Measurements from ENCODE around the gene JAZF1. TPM values are rescaled to one million over a fixed set of nuclear protein-coding genes. Genes with fewer than 3 reads are reported as not detected.

Gene JAZF1
- total RNA-seq, 1 donor from 2014 or later, result 36.1 TPM

DNA sequence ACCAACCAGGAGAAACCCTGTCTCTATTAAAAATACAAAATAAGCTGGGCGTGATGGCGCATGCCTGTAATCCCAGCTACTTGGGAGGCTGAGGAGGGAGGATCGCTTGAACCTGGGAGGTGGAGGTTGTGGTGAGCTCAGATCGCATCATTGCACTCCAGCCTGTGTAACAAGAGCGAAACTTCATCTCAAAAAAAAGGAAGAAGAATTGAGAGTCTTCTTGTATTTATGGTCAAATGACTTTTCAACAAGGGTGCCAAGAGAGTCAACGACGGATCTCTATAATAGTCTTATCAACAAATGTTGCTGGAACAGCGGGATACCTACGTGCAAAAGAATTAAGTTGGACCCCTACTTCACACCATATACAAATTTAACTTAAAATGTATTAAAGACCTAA lies 21.6 kb upstream of the JAZF1 start:
- H3K4me1 ChIP-seq, result no peaks in the 10 kb centered on the region
- no peaks in the 10 kb centered on the region for H3K9me3 ChIP-seq
- H3K4me3 ChIP-seq, result no peak overlapping the region
- H3K36me3 ChIP-seq, result no peaks in the 10 kb centered on the region
- no peak overlapping the region for H3K27ac ChIP-seq
- TF ChIP-seq POLR2AphosphoS5 (IDR thresholded peaks at IDR 0.05; ENCODE audit: insufficient read depth in 1 of 2, low read depth in 1 of 2) (no peak), POLR2A (IDR thresholded peaks at IDR 0.05) (no peak)
- TF ChIP-seq, protein P1, sequence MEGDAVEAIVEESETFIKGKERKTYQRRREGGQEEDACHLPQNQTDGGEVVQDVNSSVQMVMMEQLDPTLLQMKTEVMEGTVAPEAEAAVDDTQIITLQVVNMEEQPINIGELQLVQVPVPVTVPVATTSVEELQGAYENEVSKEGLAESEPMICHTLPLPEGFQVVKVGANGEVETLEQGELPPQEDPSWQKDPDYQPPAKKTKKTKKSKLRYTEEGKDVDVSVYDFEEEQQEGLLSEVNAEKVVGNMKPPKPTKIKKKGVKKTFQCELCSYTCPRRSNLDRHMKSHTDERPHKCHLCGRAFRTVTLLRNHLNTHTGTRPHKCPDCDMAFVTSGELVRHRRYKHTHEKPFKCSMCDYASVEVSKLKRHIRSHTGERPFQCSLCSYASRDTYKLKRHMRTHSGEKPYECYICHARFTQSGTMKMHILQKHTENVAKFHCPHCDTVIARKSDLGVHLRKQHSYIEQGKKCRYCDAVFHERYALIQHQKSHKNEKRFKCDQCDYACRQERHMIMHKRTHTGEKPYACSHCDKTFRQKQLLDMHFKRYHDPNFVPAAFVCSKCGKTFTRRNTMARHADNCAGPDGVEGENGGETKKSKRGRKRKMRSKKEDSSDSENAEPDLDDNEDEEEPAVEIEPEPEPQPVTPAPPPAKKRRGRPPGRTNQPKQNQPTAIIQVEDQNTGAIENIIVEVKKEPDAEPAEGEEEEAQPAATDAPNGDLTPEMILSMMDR (IDR thresholded peaks at IDR 0.05), result no peak
- intact Hi-C loops (cut with DNase I), result no loop called here
- no peak for DNase-seq (ENCODE audit: extremely low spot score in 2 of 2)
- no peaks in the 10 kb centered on the region for H3K27me3 ChIP-seq

DNA sequence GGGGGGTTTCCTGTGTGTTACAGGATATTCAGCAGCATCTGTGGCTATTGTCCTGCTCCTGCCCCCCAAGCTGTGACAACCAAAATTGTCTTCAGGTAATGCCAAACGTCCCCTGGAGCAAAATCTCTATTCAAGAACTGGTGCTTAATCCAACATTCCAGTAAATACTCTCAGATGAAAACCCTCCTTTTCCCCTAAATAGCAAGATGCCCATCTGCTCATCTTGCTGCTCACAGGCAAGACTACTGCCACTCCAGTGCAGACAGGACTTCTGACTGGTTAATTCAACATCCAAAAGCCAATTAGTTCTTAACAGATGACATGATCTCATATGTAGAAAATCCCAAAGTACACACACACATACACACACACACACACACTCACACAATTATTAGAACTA lies 20.5 kb upstream of the JAZF1 start:
- Histone ChIP-seq H3K27ac (no peak overlapping the region), H3K36me3 (no peaks in the 10 kb centered on the region), H3K4me1 (no peaks in the 10 kb centered on the region), H3K4me3 (no peak overlapping the region), H3K9me3 (no peaks in the 10 kb centered on the region), H3K27me3 (no peaks in the 10 kb centered on the region)
- intact Hi-C loops (cut with DNase I), result no loop called here
- TF ChIP-seq, protein P1 (IDR thresholded peaks at IDR 0.05), result no peak
- TF ChIP-seq POLR2A (IDR thresholded peaks at IDR 0.05), result no peak
- TF ChIP-seq POLR2AphosphoS5 (IDR thresholded peaks at IDR 0.05; ENCODE audit: insufficient read depth in 1 of 2, low read depth in 1 of 2), result no peak
- no peak for DNase-seq (ENCODE audit: extremely low spot score in 2 of 2)

DNA sequence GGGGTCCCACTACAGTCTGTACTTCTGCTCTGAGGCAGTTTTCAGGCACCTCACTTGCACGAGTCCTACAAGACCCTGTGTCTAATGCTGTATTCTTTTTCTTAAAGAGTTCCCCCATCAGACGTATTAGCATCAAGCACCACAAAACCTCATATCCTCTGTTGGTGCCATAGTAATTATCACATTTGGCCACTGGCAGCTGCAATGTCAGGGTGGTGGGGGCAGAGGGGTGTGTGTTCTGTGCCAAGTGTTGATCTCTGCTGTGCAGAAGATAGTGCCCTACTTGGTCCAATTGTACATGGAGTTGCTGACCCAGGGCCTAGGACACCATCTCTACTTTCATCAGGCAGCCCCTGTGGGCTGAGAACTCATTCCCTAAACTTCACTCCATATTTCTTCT lies 20.0 kb upstream of the JAZF1 start:
- Histone ChIP-seq H3K36me3 (no peaks in the 10 kb centered on the region), H3K27me3 (no peaks in the 10 kb centered on the region), H3K4me1 (no peaks in the 10 kb centered on the region), H3K9me3 (no peaks in the 10 kb centered on the region), H3K4me3 (no peak overlapping the region), H3K27ac (no peak overlapping the region)
- no peak for TF ChIP-seq POLR2AphosphoS5 (IDR thresholded peaks at IDR 0.05; ENCODE audit: insufficient read depth in 1 of 2, low read depth in 1 of 2)
- no peak for TF ChIP-seq POLR2A (IDR thresholded peaks at IDR 0.05)
- TF ChIP-seq, protein P1 (IDR thresholded peaks at IDR 0.05), result no peak
- no peak for DNase-seq (ENCODE audit: extremely low spot score in 2 of 2)
- intact Hi-C loops (cut with DNase I), result no loop called here

DNA sequence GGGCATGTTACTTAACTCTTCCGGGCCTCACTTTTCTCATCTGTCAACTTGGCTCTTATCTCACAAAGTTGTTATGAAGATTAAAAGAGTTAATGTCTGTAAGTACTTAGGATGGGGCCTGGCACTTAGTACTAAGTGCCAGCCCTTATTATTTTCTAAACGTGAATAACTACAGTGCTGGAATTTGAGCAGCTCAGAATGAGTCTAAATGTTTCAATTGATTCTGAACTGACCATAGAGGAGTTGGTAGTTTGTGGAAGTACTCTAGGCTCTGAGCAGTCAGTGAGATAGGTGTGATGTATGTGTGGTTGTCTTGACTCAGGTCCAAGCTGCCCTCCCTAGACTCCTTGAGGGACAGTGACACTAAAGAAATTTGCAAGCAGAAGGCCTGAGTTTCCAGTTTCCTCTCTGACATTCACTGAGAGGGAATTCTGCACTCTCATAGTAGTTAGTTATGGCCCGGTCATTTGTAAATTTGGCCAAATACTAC lies 18.5 kb upstream of the JAZF1 start:
- Histone ChIP-seq H3K4me3 (no peak overlapping the region), H3K9me3 (no peaks in the 10 kb centered on the region), H3K36me3 (no peaks in the 10 kb centered on the region), H3K27me3 (no peaks in the 10 kb centered on the region), H3K4me1 (no peaks in the 10 kb centered on the region), H3K27ac (no peak overlapping the region)
- no peak for DNase-seq (ENCODE audit: extremely low spot score in 2 of 2)
- intact Hi-C loops (cut with DNase I), result no loop called here
- no peak for TF ChIP-seq POLR2A (IDR thresholded peaks at IDR 0.05)
- TF ChIP-seq POLR2AphosphoS5 (IDR thresholded peaks at IDR 0.05; ENCODE audit: insufficient read depth in 1 of 2, low read depth in 1 of 2), result no peak
- TF ChIP-seq, protein P1 (IDR thresholded peaks at IDR 0.05), result no peak

DNA sequence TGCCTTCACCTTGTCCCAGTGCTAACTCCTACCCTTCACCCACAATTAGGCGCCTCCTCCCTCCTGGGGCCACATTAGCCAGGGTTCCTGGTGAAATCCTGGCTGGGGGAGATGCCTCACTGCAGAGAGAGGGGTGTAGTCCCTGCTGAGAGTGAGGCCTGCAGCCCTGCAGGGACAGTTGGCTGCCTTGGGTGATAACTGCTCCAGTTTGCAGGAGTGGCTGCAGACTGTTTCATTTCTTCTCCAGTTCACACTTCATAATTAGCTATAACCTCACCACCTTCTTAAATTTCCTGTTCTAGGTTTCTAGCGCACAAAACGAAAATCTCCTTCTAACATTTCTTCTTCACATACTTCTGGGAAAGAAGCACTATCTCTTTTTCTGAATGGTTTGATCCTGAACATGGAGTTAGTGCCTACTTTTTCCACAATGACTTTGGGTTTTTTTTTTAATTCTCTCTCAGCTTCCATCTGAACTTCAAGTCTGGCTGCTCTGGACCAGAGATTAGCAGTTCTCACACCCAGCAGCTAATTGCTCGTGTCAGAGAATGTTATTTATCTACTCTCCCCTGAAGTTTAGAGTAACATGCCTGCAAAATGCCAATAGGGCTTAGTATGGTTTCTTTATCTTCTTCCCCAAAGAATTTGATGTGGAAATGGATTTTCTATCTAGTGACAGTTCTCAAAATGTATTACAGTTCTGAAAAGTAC lies 15.5 kb upstream of the JAZF1 start:
- Histone ChIP-seq H3K9me3 (no peaks in the 10 kb centered on the region), H3K36me3 (no peaks in the 10 kb centered on the region), H3K27ac (no peak overlapping the region), H3K27me3 (no peaks in the 10 kb centered on the region), H3K4me3 (no peak overlapping the region), H3K4me1 (no peaks in the 10 kb centered on the region)
- DNase-seq (ENCODE audit: extremely low spot score in 2 of 2), result no peak
- TF ChIP-seq, protein P1 (IDR thresholded peaks at IDR 0.05), result no peak
- TF ChIP-seq POLR2AphosphoS5 (IDR thresholded peaks at IDR 0.05; ENCODE audit: insufficient read depth in 1 of 2, low read depth in 1 of 2) (no peak), POLR2A (IDR thresholded peaks at IDR 0.05) (no peak)
- intact Hi-C loops (cut with DNase I), result no loop called here
